Gastroesophageal sphincter (tissue), 4 donors: ENCODE data around the gene SLC44A4. TPM values are rescaled to one million over a fixed set of nuclear protein-coding genes. Genes with fewer than 3 reads are reported as not detected.
A peak's percentile ranks its signal among the peaks of the same experiment; 100 is the strongest.

Source experiments
- ATAC-seq: fragments of 150-250 bp; one replicate; pipeline ENCODE4 v1.9.1; 2016; ENCODE audit warnings: mild to moderate bottlenecking, moderate library complexity
- H3K27ac ChIP-seq, 4 donors: fragments of 200-600 bp; sonication (generic) in 3 of 4; 1 replicate in 3 of 4; 2 replicates in 1 of 4; pipeline ENCODE4 v1.5.1; 2016 to 2019
- H3K27me3 ChIP-seq: fragments of 200-600 bp; sonication (generic); one replicate; pipeline ENCODE4 v1.5.1; 2019
- H3K36me3 ChIP-seq, 2 donors: fragments of 200-600 bp; sonication (generic); one replicate each; pipeline ENCODE4 v1.5.1; 2019; ENCODE audit warnings: control low read depth in 1 of 2
- H3K4me1 ChIP-seq, 3 donors: fragments of 200-600 bp; sonication (generic); 1 replicate in 2 of 3; 2 replicates in 1 of 3; pipeline ENCODE4 v1.5.1; 2016 to 2019; ENCODE audit warnings: control low read depth in 2 of 3
- H3K4me3 ChIP-seq, 2 donors: fragments of 200-600 bp; sonication (generic); one replicate each; pipeline ENCODE4 v1.5.1; 2019; ENCODE audit warnings: mild to moderate bottlenecking in 1 of 2, moderate library complexity in 1 of 2
- H3K9me3 ChIP-seq, 3 donors: fragments of 200-600 bp; sonication (generic); one replicate each; pipeline ENCODE4 v1.5.1; 2017 to 2019; ENCODE audit warnings: control low read depth in 2 of 3
- EP300 ChIP-seq: sonication (generic); formaldehyde crosslinking; IDR thresholded peaks from one replicate; pipeline ENCODE4 v1.6.1; 2017; ENCODE audit warnings: antibody characterized with exemption, mild to moderate bottlenecking
- POLR2A ChIP-seq, 2 donors: fragments of 450-650 bp; IDR thresholded peaks; one replicate each; pipeline ENCODE4 v1.6.1; 2017; ENCODE audit warnings: antibody characterized with exemption in 2 of 2, mild to moderate bottlenecking in 2 of 2, moderate library complexity in 1 of 2
- POLR2AphosphoS5 ChIP-seq: sonication (generic); formaldehyde crosslinking; IDR thresholded peaks from one replicate; pipeline ENCODE4 v1.6.1; 2017; ENCODE audit warnings: antibody characterized with exemption
- WGBS, 2 donors: methylation state at CpG; one replicate each; pipeline ENCODE4 v1.1.5; 2018; ENCODE audit warnings: low coverage in 1 of 2; 5-methylcytosine and 5-hydroxymethylcytosine counted together
- total RNA-seq, 4 donors: library from RNA; depleted of rRNA; stranded (reverse); fragments of >200 nt; gene quantifications; one replicate each; pipeline ENCODE4 v1.1.0, GENCODE V29; 2016
- TF ChIP-seq, protein P1 (sequence below), 4 experiments: fragments of 200-600 bp in 2 of 4; fragments of 450-650 bp in 2 of 4; sonication (generic) in 1 of 4; IDR thresholded peaks; one replicate each; pipeline ENCODE4 v1.5.1; 2017 to 2019; ENCODE audit warnings: antibody characterized with exemption in 4 of 4, mild to moderate bottlenecking in 2 of 4, moderate library complexity in 2 of 4

SLC44A4 gene
- total RNA-seq, 4 donors from 2014 or later: 1.1 to 4.5 TPM; not detected in 2

DNA sequence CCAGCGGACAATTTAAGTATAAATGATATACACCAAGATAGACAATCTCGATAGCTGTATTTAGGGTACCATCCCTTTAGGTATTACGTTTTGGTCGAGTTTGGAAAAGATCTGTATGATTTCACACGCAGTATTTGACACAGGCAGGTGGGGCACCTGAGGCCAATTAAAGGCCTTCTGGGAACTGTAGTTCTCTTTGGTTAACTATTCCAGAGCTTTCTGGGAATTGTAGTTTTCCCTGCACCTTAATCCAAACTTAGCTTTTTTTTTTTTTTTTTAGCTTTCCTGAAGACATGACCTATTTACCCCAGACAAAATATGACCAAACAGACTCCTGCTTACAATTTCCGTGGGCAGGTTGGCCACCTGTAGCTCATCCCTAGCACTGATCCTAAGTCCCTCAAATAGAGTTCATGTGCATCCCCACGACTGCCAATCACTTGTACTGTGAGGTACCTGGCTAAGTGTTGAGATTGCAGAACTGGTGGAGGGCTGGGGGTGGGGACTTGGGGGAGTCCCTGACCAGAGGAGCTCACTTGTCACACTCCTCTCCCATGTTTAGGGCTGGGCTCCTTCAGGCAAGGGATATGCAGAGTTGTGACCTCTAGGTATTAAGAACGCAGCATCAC, 19.7 kb upstream of the SLC44A4 start:
- Histone ChIP-seq H3K4me1 (peaks cover 3 to 63% (median 14%) of the 10 kb centered on the region in 3 donors), H3K27ac (peak overlapping the region; percentile 80 to 91 (median 88)), H3K27me3 (no peaks in the 10 kb centered on the region), H3K4me3 (peak overlapping the region; percentile 82 to 97), H3K36me3 (peaks cover 0 to 31% of the 10 kb centered on the region in 2 donors), H3K9me3 (no peaks in the 10 kb centered on the region)
- no peak for ATAC-seq
- 0 to 11% methylated on average over 6 to 7 of the region's 8 CpGs for WGBS, 2 donors
- TF ChIP-seq POLR2A (IDR thresholded peaks at IDR 0.05): no peak
- TF ChIP-seq, protein P1, sequence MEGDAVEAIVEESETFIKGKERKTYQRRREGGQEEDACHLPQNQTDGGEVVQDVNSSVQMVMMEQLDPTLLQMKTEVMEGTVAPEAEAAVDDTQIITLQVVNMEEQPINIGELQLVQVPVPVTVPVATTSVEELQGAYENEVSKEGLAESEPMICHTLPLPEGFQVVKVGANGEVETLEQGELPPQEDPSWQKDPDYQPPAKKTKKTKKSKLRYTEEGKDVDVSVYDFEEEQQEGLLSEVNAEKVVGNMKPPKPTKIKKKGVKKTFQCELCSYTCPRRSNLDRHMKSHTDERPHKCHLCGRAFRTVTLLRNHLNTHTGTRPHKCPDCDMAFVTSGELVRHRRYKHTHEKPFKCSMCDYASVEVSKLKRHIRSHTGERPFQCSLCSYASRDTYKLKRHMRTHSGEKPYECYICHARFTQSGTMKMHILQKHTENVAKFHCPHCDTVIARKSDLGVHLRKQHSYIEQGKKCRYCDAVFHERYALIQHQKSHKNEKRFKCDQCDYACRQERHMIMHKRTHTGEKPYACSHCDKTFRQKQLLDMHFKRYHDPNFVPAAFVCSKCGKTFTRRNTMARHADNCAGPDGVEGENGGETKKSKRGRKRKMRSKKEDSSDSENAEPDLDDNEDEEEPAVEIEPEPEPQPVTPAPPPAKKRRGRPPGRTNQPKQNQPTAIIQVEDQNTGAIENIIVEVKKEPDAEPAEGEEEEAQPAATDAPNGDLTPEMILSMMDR (IDR thresholded peaks at IDR 0.05): peak in 1 of 4 experiments; percentile 12

DNA sequence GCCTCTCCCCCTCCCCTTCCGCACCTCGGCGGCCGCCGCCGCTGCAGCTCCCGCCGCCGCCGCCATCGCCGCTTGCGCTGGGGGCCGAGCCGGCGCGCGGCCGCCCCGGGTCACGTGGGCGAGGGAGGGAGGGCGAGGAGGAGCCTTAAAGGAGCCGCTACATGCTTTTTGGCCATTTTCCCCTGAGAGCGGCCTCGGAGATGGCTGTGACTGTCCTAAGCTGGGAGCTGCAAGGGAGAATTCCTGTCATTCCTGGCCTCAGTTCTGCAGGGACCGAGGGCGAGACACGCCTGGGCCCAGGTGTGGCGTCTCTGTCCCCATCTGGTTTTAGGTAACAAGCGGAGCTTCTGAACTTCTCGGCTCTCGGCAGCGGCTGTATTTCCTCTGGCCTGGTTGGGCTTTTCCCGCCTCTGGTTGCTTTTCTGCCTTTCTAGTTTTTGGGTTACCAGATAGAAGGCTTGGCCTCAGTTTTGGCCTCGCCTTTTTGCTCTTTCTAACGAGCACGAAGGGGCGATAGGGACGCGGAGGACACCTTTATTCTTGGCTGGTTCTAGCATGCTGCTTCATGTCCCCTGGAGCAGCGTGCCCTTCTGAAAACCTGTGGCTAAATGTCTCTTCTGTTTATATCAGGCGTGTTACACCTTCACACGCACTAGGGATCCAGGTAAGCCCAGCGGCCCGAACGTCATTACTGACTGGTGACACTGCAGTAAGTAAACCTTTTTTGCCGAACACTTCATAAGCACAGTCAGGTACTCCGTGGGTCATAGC, 19.0 kb upstream of the SLC44A4 start, which contains the start of gene EHMT2:
EHMT2 (minus strand) TSS at position 87 of the 771 bp plus-strand sequence; CDS start at position 66, 21 bp downstream.
- peak; percentile 58 for ATAC-seq
- 0% methylated on average over 9 of the region's 49 CpGs for WGBS, 2 donors

DNA sequence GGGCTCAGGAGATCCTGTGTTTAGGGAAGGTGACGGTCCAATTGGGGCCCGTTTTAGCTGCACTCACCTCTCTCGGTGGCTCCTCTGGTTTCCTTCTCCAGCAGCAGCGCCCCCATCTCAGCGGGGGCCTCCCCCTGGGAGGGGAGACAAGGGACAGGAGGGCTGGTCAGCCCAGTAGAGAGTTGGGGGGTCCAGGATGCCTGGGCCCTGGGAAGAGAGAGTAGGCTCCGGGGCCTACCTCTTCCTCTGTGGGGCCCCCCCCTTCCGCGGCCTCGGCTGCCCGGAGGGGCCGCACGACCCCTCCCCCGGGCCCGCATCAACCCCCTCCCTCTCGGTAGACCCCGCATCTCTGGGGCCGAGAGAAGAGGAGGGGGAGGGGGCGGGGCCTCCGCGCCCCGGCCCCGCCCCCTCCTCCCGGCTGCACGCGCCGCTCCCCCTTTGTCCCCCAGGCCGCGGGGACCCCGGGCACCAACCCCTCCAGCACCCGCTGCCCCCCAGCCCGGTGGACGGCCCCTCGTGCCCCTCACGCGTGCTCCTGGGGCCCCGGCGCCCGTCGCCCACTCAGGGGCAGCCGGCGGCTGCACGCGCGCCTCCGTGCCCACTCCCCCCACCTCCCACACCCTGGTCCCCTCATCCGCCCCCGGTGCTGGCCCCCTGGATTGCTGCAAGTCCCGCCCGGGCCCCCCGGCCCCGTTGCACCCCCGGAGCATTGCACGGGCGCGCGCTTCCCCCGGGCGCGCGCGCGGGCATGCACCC, 18.2 kb upstream of the SLC44A4 start:
- H3K36me3 ChIP-seq: peaks cover 0 to 46% of the 10 kb centered on the region in 2 donors
- H3K4me1 ChIP-seq: peaks cover 3 to 50% (median 11%) of the 10 kb centered on the region in 3 donors
- peak overlapping the region; percentile 32 to 91 (median 88) for H3K27ac ChIP-seq
- no peaks in the 10 kb centered on the region for H3K27me3 ChIP-seq
- H3K4me3 ChIP-seq: peak overlapping the region; percentile 82 to 97
- WGBS, 2 donors: 0% methylated on average over 4 of the region's 62 CpGs; no CpG with 5 or more reads in 1 of the 2 donors
- H3K9me3 ChIP-seq: no peaks in the 10 kb centered on the region
- TF ChIP-seq, protein P1 (IDR thresholded peaks at IDR 0.05): peak in 1 of 4 experiments; percentile 18
- no peak for TF ChIP-seq EP300
- ATAC-seq: no peak

More for the DNA sequence above, 19.0 kb upstream of the SLC44A4 start, which contains the start of gene EHMT2:
- no peaks in the 10 kb centered on the region for H3K27me3 ChIP-seq
- peak within 1 kb of the TSS; percentile 80 to 91 (median 88) for H3K27ac ChIP-seq
- peaks cover 0 to 38% of the 10 kb centered on the region in 2 donors for H3K36me3 ChIP-seq
- no peaks in the 10 kb centered on the region for H3K9me3 ChIP-seq
- TF ChIP-seq EP300 (no peak), POLR2A (IDR thresholded peaks at IDR 0.05) (peak in 1 of 2 donors; percentile 52), POLR2AphosphoS5 (peak; percentile 47)
- TF ChIP-seq, protein P1 (IDR thresholded peaks at IDR 0.05): peak in 2 of 4 experiments; percentile 46 to 57
- peak within 1 kb of the TSS; percentile 82 to 97 for H3K4me3 ChIP-seq
- H3K4me1 ChIP-seq: peaks cover 3 to 56% (median 12%) of the 10 kb centered on the region in 3 donors

DNA sequence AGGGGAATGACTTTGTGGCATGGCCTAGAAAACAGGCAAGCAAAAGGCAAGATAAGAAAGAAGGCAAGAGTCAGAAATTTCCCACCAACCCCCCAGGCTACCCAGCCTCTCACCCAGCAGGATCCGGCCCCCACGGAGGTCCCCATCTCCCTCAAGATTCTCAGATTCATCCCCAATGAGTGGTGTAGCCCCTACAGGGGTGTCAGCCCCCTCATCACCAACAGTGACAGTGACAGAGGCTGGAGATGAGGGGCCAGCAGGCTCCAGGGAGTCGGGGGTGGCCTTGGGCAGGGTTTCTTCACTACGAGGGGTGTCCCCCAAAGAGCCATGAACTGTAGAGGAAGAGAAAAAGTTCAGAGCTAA, 17.7 kb upstream of the SLC44A4 start:
- no peaks in the 10 kb centered on the region for H3K27me3 ChIP-seq
- H3K27ac ChIP-seq: peak overlapping the region; percentile 32 to 91 (median 88)
- peaks cover 0 to 51% of the 10 kb centered on the region in 2 donors for H3K36me3 ChIP-seq
- peaks cover 3 to 48% (median 11%) of the 10 kb centered on the region in 3 donors for H3K4me1 ChIP-seq
- ATAC-seq: no peak
- H3K4me3 ChIP-seq: peak overlapping the region in 1 of 2 donors; percentile 97
- TF ChIP-seq, protein P1 (IDR thresholded peaks at IDR 0.05): no peak
- no peak for TF ChIP-seq EP300
- no peak for TF ChIP-seq POLR2AphosphoS5
- TF ChIP-seq POLR2A (IDR thresholded peaks at IDR 0.05): no peak
- no peaks in the 10 kb centered on the region for H3K9me3 ChIP-seq
- 33 to 61% methylated on average over 2 of the region's 4 CpGs for WGBS, 2 donors
